ENCODE measurements around the gene ANGPTL4.

ANGPTL4 gene

DNA sequence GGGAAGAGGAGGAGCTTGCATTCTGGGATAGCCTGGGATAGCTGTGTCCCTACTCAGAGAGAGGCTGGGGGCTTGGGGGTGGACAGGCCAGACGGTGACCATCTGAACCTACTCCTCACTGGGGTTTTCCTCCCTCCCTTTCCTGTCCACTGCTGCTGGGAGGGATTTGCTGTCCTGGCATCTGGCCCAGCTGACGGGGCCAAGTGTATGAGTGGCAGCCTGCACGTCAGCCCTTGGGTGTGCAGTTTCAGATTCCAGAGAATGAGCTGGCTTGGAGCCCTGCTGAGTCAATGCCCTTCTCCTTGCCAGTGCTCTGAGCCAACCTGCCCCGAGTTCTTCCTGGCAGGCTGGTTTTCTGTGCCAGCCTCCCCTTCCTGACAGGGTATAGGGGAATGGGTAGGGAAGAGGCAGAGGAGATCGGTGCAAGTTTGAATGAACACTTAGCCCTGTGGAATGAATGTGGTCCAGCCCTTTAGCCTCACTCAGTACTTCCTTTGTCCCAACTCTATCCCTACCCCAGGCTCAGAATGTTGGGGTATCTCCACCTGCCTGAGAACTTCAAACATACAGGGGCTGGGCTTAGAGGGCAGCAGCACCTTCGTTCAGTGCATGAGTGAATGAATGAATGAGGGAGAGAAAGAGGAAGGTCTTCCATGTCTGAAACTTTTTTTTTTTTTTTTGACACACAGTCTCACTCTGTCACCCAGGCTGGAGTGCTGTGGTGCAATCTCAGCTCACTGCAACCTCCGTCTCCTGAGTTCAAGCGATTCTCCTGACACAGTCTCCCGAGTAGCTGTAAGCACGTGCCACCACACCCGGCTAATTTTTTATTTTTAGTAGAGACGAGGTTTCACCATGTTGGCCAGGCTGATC lies 1.8 kb upstream of the ANGPTL4 start:
- no peaks in the 10 kb centered on the region for H3K79me1 ChIP-seq (replicated peaks; ENCODE audit: low read length, poor library complexity, severe bottlenecking)
- H2AK5ac ChIP-seq (ENCODE audit: low read length, severe bottlenecking): peak overlapping the region; percentile 91
- H3K14ac ChIP-seq (ENCODE audit: low read length in 2 of 2): no peak overlapping the region
- H3K36me3 ChIP-seq (ENCODE audit: control insufficient read depth in 1 of 2, insufficient read depth in 2 of 2, low read depth in 1 of 2, low read length in 2 of 2): peaks cover 9% of the 10 kb centered on the region in 2 experiments
- peak overlapping the region; percentile 24 for H3K4me2 ChIP-seq (ENCODE audit: low read length, poor library complexity, severe bottlenecking)
- H4K91ac ChIP-seq (ENCODE audit: low read length): peak overlapping the region; percentile 48
- no peak overlapping the region for H2AFZ ChIP-seq (ENCODE audit: low read depth, low read length)
- H3K18ac ChIP-seq (ENCODE audit: low read depth in 1 of 2, low read length in 2 of 2): peak overlapping the region; percentile 4 to 94
- peak overlapping the region; percentile 54 for H2BK120ac ChIP-seq (ENCODE audit: low read depth, low read length)
- no peaks in the 10 kb centered on the region for H3K27me3 ChIP-seq (ENCODE audit: control insufficient read depth in 1 of 2, insufficient read depth in 1 of 2, low read length in 2 of 2)
- H4K8ac ChIP-seq (ENCODE audit: low read length): peak overlapping the region; percentile 83
- 45% methylated on average over 10 of the region's 12 CpGs for WGBS
- peak overlapping the region; percentile 92 for H3K27ac ChIP-seq (ENCODE audit: low read length, poor library complexity, severe bottlenecking)
- H3K9me3 ChIP-seq (ENCODE audit: control insufficient read depth, low read length): no peaks in the 10 kb centered on the region
- DNase-seq: peak; percentile 99
- H2BK5ac ChIP-seq (ENCODE audit: low read depth, low read length, poor library complexity, severe bottlenecking): peak overlapping the region; percentile 71
- no peak overlapping the region for H3K23ac ChIP-seq (ENCODE audit: low read length in 2 of 2)
- peak overlapping the region; percentile 67 for H3K9ac ChIP-seq (ENCODE audit: low read length)
- peaks cover 40% of the 10 kb centered on the region for H3K4me1 ChIP-seq (ENCODE audit: control insufficient read depth, insufficient read depth, low read depth, low read length)
- no peak overlapping the region for H2BK15ac ChIP-seq (ENCODE audit: low read depth, poor library complexity, severe bottlenecking)
- H3K4me3 ChIP-seq (ENCODE audit: insufficient read depth in 1 of 2, low read depth in 1 of 2, low read length in 2 of 2): peak overlapping the region in 1 of 2 experiments; percentile 10
- H2BK12ac ChIP-seq (ENCODE audit: low read length in 2 of 2): peak overlapping the region; percentile 16 to 94
- H3K4ac ChIP-seq (ENCODE audit: low read depth in 1 of 2, low read length in 2 of 2): peak overlapping the region; percentile 5 to 73

DNA sequence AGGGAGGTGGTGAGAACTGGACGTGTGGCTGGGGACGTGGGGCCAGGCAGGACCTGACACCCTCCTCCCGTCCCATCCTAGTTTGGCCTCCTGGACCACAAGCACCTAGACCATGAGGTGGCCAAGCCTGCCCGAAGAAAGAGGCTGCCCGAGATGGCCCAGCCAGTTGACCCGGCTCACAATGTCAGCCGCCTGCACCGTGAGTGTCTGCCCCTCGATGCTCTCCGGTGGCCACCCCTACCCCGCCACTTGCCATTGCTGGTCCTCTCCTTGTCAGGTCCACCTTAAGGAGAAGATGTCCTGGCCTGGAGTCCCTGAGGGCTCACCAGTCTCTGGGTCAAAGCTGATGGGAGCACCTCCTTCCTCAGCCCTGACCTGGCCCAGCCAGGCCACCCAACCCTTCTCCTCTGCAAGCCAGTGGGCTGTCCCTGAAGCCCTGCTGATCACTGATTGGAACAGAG lies 2.2 kb downstream of the ANGPTL4 start:
- H4K91ac ChIP-seq (ENCODE audit: low read length): peak overlapping the region; percentile 30
- H3K4ac ChIP-seq (ENCODE audit: low read depth in 1 of 2, low read length in 2 of 2): peak overlapping the region; percentile 15 to 22
- H3K79me1 ChIP-seq (replicated peaks; ENCODE audit: low read length, poor library complexity, severe bottlenecking): peaks cover 6% of the 10 kb centered on the region
- no peak overlapping the region for H2BK15ac ChIP-seq (ENCODE audit: low read depth, poor library complexity, severe bottlenecking)
- peak overlapping the region; percentile 23 to 53 for H2BK12ac ChIP-seq (ENCODE audit: low read length in 2 of 2)
- no peaks in the 10 kb centered on the region for H3K9me3 ChIP-seq (ENCODE audit: control insufficient read depth, low read length)
- peak overlapping the region; percentile 19 for H3K4me2 ChIP-seq (ENCODE audit: low read length, poor library complexity, severe bottlenecking)
- peak; percentile 25 for DNase-seq
- WGBS: 95% methylated on average over 11 of the region's 11 CpGs
- no peak overlapping the region for H3K9ac ChIP-seq (ENCODE audit: low read length)
- no peaks in the 10 kb centered on the region for H3K27me3 ChIP-seq (ENCODE audit: control insufficient read depth in 1 of 2, insufficient read depth in 1 of 2, low read length in 2 of 2)
- no peak overlapping the region for H2BK120ac ChIP-seq (ENCODE audit: low read depth, low read length)
- no peak overlapping the region for H2AFZ ChIP-seq (ENCODE audit: low read depth, low read length)
- H2AK5ac ChIP-seq (ENCODE audit: low read length, severe bottlenecking): peak overlapping the region; percentile 60
- H3K36me3 ChIP-seq (ENCODE audit: control insufficient read depth in 1 of 2, insufficient read depth in 2 of 2, low read depth in 1 of 2, low read length in 2 of 2): peaks cover 31 to 40% of the 10 kb centered on the region in 2 experiments
- H2BK5ac ChIP-seq (ENCODE audit: low read depth, low read length, poor library complexity, severe bottlenecking): no peak overlapping the region
- H3K4me1 ChIP-seq (ENCODE audit: control insufficient read depth, insufficient read depth, low read depth, low read length): peaks cover 56% of the 10 kb centered on the region
- H3K4me3 ChIP-seq (ENCODE audit: insufficient read depth in 1 of 2, low read depth in 1 of 2, low read length in 2 of 2): peak overlapping the region; percentile 5 to 94
- H3K27ac ChIP-seq (ENCODE audit: low read length, poor library complexity, severe bottlenecking): peak overlapping the region; percentile 53
- no peak overlapping the region for H3K23ac ChIP-seq (ENCODE audit: low read length in 2 of 2)
- no peak overlapping the region for H4K8ac ChIP-seq (ENCODE audit: low read length)
- peak overlapping the region; percentile 57 to 61 for H3K18ac ChIP-seq (ENCODE audit: low read depth in 1 of 2, low read length in 2 of 2)
- peak overlapping the region in 1 of 2 experiments; percentile 36 for H3K14ac ChIP-seq (ENCODE audit: low read length in 2 of 2)

DNA sequence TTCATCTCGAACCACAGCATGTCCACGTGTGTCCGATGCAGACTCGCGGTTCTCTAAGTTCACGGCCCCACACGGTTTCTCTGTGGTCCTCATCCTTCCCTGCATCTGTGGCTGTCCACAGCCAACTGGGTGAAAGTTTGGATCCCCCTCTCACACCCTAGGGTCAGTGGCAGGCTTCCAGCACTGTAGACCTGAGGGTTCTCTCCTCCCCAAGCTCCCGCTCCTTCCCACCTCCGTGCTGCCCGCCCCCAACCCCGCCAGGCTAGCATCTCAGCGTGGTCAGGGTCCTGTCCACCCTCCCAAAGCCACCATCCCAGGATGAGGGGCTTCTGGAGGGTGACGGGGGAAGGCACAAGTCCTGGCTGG lies 3.0 kb downstream of the ANGPTL4 start:
- H3K27me3 ChIP-seq (ENCODE audit: control insufficient read depth in 1 of 2, insufficient read depth in 1 of 2, low read length in 2 of 2): no peaks in the 10 kb centered on the region
- H3K4ac ChIP-seq (ENCODE audit: low read depth in 1 of 2, low read length in 2 of 2): peak overlapping the region; percentile 86
- peak overlapping the region; percentile 94 to 97 for H2BK12ac ChIP-seq (ENCODE audit: low read length in 2 of 2)
- peak overlapping the region; percentile 93 for H2BK120ac ChIP-seq (ENCODE audit: low read depth, low read length)
- peak overlapping the region in 1 of 2 experiments; percentile 77 for H3K14ac ChIP-seq (ENCODE audit: low read length in 2 of 2)
- peak overlapping the region; percentile 65 for H2BK15ac ChIP-seq (ENCODE audit: low read depth, poor library complexity, severe bottlenecking)
- no peaks in the 10 kb centered on the region for H3K9me3 ChIP-seq (ENCODE audit: control insufficient read depth, low read length)
- peak overlapping the region; percentile 98 for H4K91ac ChIP-seq (ENCODE audit: low read length)
- 50% methylated on average over 10 of the region's 13 CpGs for WGBS
- H3K4me3 ChIP-seq (ENCODE audit: insufficient read depth in 1 of 2, low read depth in 1 of 2, low read length in 2 of 2): peak overlapping the region; percentile 45 to 65
- peaks cover 10% of the 10 kb centered on the region for H3K79me1 ChIP-seq (replicated peaks; ENCODE audit: low read length, poor library complexity, severe bottlenecking)
- peaks cover 56% of the 10 kb centered on the region for H3K4me1 ChIP-seq (ENCODE audit: control insufficient read depth, insufficient read depth, low read depth, low read length)
- H3K4me2 ChIP-seq (ENCODE audit: low read length, poor library complexity, severe bottlenecking): peak overlapping the region; percentile 82
- no peak overlapping the region for H3K23ac ChIP-seq (ENCODE audit: low read length in 2 of 2)
- H3K27ac ChIP-seq (ENCODE audit: low read length, poor library complexity, severe bottlenecking): peak overlapping the region; percentile 94
- no peak overlapping the region for H2AFZ ChIP-seq (ENCODE audit: low read depth, low read length)
- peak overlapping the region; percentile 57 for H3K9ac ChIP-seq (ENCODE audit: low read length)
- H2BK5ac ChIP-seq (ENCODE audit: low read depth, low read length, poor library complexity, severe bottlenecking): peak overlapping the region; percentile 66
- no peak for DNase-seq
- peak overlapping the region; percentile 2 for H2AK5ac ChIP-seq (ENCODE audit: low read length, severe bottlenecking)
- peak overlapping the region; percentile 70 for H4K8ac ChIP-seq (ENCODE audit: low read length)
- peak overlapping the region; percentile 87 to 93 for H3K18ac ChIP-seq (ENCODE audit: low read depth in 1 of 2, low read length in 2 of 2)
- H3K36me3 ChIP-seq (ENCODE audit: control insufficient read depth in 1 of 2, insufficient read depth in 2 of 2, low read depth in 1 of 2, low read length in 2 of 2): peaks cover 34 to 45% of the 10 kb centered on the region in 2 experiments

DNA sequence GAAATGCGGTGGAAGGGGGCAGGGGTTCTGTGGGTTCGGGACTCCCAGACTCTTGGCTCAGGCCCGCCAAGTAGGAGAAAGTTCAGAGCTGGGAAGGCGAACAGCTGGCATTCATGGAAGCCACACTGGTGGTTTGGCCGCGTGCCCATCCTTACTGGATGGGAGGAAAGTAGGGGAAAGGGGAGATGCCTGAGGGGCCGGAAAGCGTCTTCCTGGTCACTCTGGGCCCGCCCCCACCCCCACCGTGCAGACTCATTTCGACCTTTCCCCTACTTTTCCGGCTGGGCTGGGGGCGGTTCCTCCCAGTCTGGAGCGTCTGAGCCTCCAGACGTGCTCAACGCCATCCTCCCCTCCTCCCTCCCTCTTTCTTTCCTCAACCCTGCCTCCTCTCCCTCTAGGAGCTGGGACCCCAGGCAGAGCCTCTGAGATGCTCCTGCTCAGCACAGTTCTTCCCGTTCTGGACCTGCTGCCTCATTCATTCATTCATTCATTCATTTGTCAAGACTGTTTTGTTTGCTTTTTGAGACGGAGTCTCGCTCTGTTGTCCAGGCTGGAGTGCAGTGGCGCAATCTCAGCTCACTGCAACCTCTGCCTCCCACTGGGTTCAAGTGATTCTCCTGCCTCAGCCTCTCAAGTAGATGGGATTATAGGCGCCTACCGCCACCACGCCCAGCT lies 3.5 kb downstream of the ANGPTL4 start:
- Histone ChIP-seq H2AFZ (ENCODE audit: low read depth, low read length) (no peak overlapping the region), H2BK120ac (ENCODE audit: low read depth, low read length) (no peak overlapping the region), H3K4me1 (ENCODE audit: control insufficient read depth, insufficient read depth, low read depth, low read length) (peaks cover 53% of the 10 kb centered on the region), H3K4me3 (ENCODE audit: insufficient read depth in 1 of 2, low read depth in 1 of 2, low read length in 2 of 2) (peak overlapping the region; percentile 45 to 65), H2BK12ac (ENCODE audit: low read length in 2 of 2) (peak overlapping the region; percentile 94 to 97), H4K91ac (ENCODE audit: low read length) (peak overlapping the region; percentile 98), H2AK5ac (ENCODE audit: low read length, severe bottlenecking) (no peak overlapping the region), H4K8ac (ENCODE audit: low read length) (peak overlapping the region; percentile 70), H3K9ac (ENCODE audit: low read length) (peak overlapping the region; percentile 57), H3K9me3 (ENCODE audit: control insufficient read depth, low read length) (no peaks in the 10 kb centered on the region), H3K14ac (ENCODE audit: low read length in 2 of 2) (peak overlapping the region in 1 of 2 experiments; percentile 77), H3K4ac (ENCODE audit: low read depth in 1 of 2, low read length in 2 of 2) (peak overlapping the region; percentile 86), H3K18ac (ENCODE audit: low read depth in 1 of 2, low read length in 2 of 2) (peak overlapping the region; percentile 87 to 93), H3K23ac (ENCODE audit: low read length in 2 of 2) (no peak overlapping the region), H3K79me1 (replicated peaks; ENCODE audit: low read length, poor library complexity, severe bottlenecking) (peaks cover 10% of the 10 kb centered on the region), H2BK15ac (ENCODE audit: low read depth, poor library complexity, severe bottlenecking) (peak overlapping the region; percentile 65), H2BK5ac (ENCODE audit: low read depth, low read length, poor library complexity, severe bottlenecking) (peak overlapping the region; percentile 66), H3K4me2 (ENCODE audit: low read length, poor library complexity, severe bottlenecking) (peak overlapping the region; percentile 82), H3K27me3 (ENCODE audit: control insufficient read depth in 1 of 2, insufficient read depth in 1 of 2, low read length in 2 of 2) (no peaks in the 10 kb centered on the region), H3K27ac (ENCODE audit: low read length, poor library complexity, severe bottlenecking) (peak overlapping the region; percentile 94), H3K36me3 (ENCODE audit: control insufficient read depth in 1 of 2, insufficient read depth in 2 of 2, low read depth in 1 of 2, low read length in 2 of 2) (peaks cover 36 to 46% of the 10 kb centered on the region in 2 experiments)
- 19% methylated on average over 21 of the region's 23 CpGs for WGBS
- DNase-seq: peak; percentile 99

Data from mesenchymal stem cell (in vitro differentiated cells and primary cell).